ENCODE measurements around the gene NEMP2.

The NEMP2 gene

GRCh38 chr2:190489475-190489874, 45.0 kb downstream of the NEMP2 start:
- no peak for DNase-seq (ENCODE audit: low spot score)
- no peak for TF ChIP-seq CTCF (IDR thresholded peaks at IDR 0.05; ENCODE audit: extremely low read depth, missing control alignments)

- no peak for DNase-seq (ENCODE audit: low spot score)
- no peak for TF ChIP-seq CTCF (IDR thresholded peaks at IDR 0.05; ENCODE audit: extremely low read depth, missing control alignments)
These were observed 45.8 kb downstream of the NEMP2 start for GRCh38 chr2:190488516-190489233.

GRCh38 chr2:190486037-190486623, 48.4 kb downstream of the NEMP2 start:
- no peak for DNase-seq (ENCODE audit: low spot score)
- no peak for TF ChIP-seq CTCF (IDR thresholded peaks at IDR 0.05; ENCODE audit: extremely low read depth, missing control alignments)

GRCh38 chr2:190482451-190482850, 52.1 kb downstream of the NEMP2 start:
- DNase-seq (ENCODE audit: low spot score): no peak
- TF ChIP-seq CTCF (IDR thresholded peaks at IDR 0.05; ENCODE audit: extremely low read depth, missing control alignments): no peak

GRCh38 chr2:190481339-190481738, 53.2 kb downstream of the NEMP2 start:
- TF ChIP-seq CTCF (IDR thresholded peaks at IDR 0.05; ENCODE audit: extremely low read depth, missing control alignments): no peak
- DNase-seq (ENCODE audit: low spot score): no peak

GRCh38 chr2:190478572-190479195, 55.8 kb downstream of the NEMP2 start:
- TF ChIP-seq CTCF (IDR thresholded peaks at IDR 0.05; ENCODE audit: extremely low read depth, missing control alignments): no peak
- DNase-seq (ENCODE audit: low spot score): no peak

Measured in GM20000 (cell line).